Psoas muscle (tissue), 8 donors: Measurements from ENCODE around the gene MGAT5B. TPM values are rescaled to one million over a fixed set of nuclear protein-coding genes. Genes with fewer than 3 reads are reported as not detected.

Experiments used
- ATAC-seq, 4 donors: fragments of 200-7000 bp; cut with Tn5 transposase; one replicate each; pipeline ENCODE4 v1.9.1; 2020; ENCODE audit warnings: moderate library complexity in 3 of 4, mild to moderate bottlenecking in 2 of 4
- DNase-seq, 2 donors: peaks; one replicate each; pipeline ENCODE4 v3.0.0-alpha.2; 2020
- H3K27ac ChIP-seq: fragments of 200-600 bp; one replicate; pipeline ENCODE4 v1.8.0; 2022
- H3K27me3 ChIP-seq, 3 donors: fragments of 200-600 bp in 1 of 3; one replicate each; pipeline versions ENCODE4 v1.6.1 to v1.8.0; 2013 to 2022; ENCODE audit warnings: low read length in 2 of 3, mild to moderate bottlenecking in 2 of 3, moderate library complexity in 1 of 3; ENCODE audit not compliant: insufficient read depth in 3 of 3
- H3K36me3 ChIP-seq, 2 donors: fragments of 200-600 bp in 1 of 2; one replicate each; pipeline versions ENCODE4 v1.6.1 to v1.8.0; 2013 to 2022; ENCODE audit warnings: low read depth in 1 of 2, mild to moderate bottlenecking in 1 of 2, moderate library complexity in 1 of 2; ENCODE audit not compliant: insufficient read depth in 1 of 2
- H3K4me1 ChIP-seq: fragments of 200-600 bp; one replicate; pipeline ENCODE4 v1.8.0; 2022
- H3K4me3 ChIP-seq: fragments of 200-600 bp; one replicate; pipeline ENCODE4 v1.8.0; 2022; ENCODE audit warnings: mild to moderate bottlenecking
- H3K9me3 ChIP-seq: fragments of 200-600 bp; one replicate; pipeline ENCODE4 v1.8.0; 2022
- WGBS, 3 donors: extraction: QIAGEN DNeasy Blood & Tissue Kit; methylation state at CpG; one replicate each; pipeline versions ENCODE4 v1.1.6 to v1.1.7; 2013; 5-methylcytosine and 5-hydroxymethylcytosine counted together
- intact Hi-C, 2 donors: fragments of 100-400 bp; cut with DNase I; formaldehyde crosslinking; loops; one replicate each; pipeline versions ENCODE4 v1.11.0 to v1.14.2; 2022
- polyA plus RNA-seq, 3 donors: library from polyadenylated mRNA; stranded (reverse); fragments of 200-250 nt; gene quantifications; one replicate each; pipeline ENCODE4 v1.2.3, GENCODE V29; 2013
- total RNA-seq, 4 donors: library from RNA; stranded (reverse); fragmentation: NEBNext Ultra II Directional in 2 of 4; extraction: Animal tissue kit (Norgen Biotek cat#: 25700) in 2 of 4; gene quantifications; one replicate each; pipeline versions ENCODE4 v1.2.1 to v1.2.4, GENCODE V29; 2021 to 2023
- TF ChIP-seq, protein P1 (sequence below): fragments of 200-600 bp; IDR thresholded peaks from one replicate; pipeline ENCODE4 v1.8.0; 2022; ENCODE audit warnings: antibody characterized with exemption
- donor health status: healthy with polysubstance abuse.
- donor health status: DM: no; HTN: no; CAD: no; lungs with moderate emphysema.
- donor health status: Bipolar disorder and iron deficiency.
- donor health status: healthy.
- donor health status: DM: yes; HTN: yes; CAD: no.
- donor health status: DM: no; HTN: no; CAD: no.
- donor health status: DM: no; HTN: no; CAD: no.
- donor health status: DM: yes; HTN: yes; CAD: no.

The MGAT5B gene
- total and polyA plus RNA-seq, 7 donors: 0.03 to 0.34 (median 0.05) TPM; not detected in 3

DNA sequence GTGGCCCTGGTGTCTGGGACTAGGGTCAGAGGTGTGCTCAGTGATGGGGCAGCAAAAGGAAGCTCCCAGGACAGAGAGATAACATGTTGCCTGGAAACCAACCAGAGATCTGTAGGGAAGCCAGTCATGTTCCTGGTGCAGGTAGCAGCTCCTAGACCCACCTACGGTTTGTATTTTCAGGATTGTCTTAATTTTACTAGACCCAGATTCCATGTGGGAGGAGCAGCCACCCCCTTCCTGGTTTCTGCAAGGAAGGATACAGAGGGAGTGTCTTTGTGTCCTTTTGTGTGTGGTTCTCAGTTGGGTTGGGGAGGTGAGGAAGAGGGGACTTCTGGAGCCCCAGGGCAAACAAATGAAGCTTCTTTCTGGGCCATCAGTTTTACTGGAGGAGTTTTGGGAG, 53.9 kb downstream of the MGAT5B start:
- DNase-seq (no peak), ATAC-seq (no peak)
- H3K36me3 ChIP-seq: no peaks in the 10 kb centered on the region
- H3K4me3 ChIP-seq: no peak overlapping the region
- H3K27ac ChIP-seq: no peak overlapping the region
- intact Hi-C loops: no loop called here
- peaks cover 0 to 12% (median 5%) of the 10 kb centered on the region in 3 donors for H3K27me3 ChIP-seq
- no peaks in the 10 kb centered on the region for H3K9me3 ChIP-seq
- TF ChIP-seq, protein P1, sequence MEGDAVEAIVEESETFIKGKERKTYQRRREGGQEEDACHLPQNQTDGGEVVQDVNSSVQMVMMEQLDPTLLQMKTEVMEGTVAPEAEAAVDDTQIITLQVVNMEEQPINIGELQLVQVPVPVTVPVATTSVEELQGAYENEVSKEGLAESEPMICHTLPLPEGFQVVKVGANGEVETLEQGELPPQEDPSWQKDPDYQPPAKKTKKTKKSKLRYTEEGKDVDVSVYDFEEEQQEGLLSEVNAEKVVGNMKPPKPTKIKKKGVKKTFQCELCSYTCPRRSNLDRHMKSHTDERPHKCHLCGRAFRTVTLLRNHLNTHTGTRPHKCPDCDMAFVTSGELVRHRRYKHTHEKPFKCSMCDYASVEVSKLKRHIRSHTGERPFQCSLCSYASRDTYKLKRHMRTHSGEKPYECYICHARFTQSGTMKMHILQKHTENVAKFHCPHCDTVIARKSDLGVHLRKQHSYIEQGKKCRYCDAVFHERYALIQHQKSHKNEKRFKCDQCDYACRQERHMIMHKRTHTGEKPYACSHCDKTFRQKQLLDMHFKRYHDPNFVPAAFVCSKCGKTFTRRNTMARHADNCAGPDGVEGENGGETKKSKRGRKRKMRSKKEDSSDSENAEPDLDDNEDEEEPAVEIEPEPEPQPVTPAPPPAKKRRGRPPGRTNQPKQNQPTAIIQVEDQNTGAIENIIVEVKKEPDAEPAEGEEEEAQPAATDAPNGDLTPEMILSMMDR: no peak
- WGBS, 3 donors: 33 to 56% (median 54%) methylated on average over 1 of the region's 1 CpG
- H3K4me1 ChIP-seq: no peaks in the 10 kb centered on the region

DNA sequence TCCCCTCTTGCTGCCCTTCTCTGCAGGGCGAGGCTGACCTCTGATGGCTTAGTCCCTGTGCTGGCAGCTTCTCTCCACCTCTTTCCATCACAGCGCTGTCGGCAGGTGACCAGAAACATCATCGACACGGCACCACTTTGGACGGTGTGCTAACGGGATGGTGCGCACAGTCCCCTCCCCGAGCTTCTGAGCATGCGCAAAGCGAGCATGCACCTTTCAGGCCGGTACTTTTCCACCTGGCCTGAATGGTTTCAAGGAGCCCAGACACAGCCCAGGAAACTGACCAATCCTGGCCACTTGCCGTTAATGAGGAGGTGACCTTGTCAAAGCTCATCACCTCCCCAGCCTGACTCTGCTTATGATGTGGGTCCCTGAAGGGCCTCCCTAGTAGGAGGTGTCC, 54.8 kb downstream of the MGAT5B start:
- no peak overlapping the region for H3K4me3 ChIP-seq
- H3K27ac ChIP-seq: no peak overlapping the region
- peaks cover 0 to 12% (median 7%) of the 10 kb centered on the region in 3 donors for H3K27me3 ChIP-seq
- no peak for DNase-seq
- TF ChIP-seq, protein P1: no peak
- 80 to 84% (median 81%) methylated on average over 13 of the region's 13 CpGs for WGBS, 3 donors
- H3K4me1 ChIP-seq: no peaks in the 10 kb centered on the region
- intact Hi-C loops: no loop called here
- ATAC-seq: no peak
- H3K36me3 ChIP-seq: no peaks in the 10 kb centered on the region
- no peaks in the 10 kb centered on the region for H3K9me3 ChIP-seq

DNA sequence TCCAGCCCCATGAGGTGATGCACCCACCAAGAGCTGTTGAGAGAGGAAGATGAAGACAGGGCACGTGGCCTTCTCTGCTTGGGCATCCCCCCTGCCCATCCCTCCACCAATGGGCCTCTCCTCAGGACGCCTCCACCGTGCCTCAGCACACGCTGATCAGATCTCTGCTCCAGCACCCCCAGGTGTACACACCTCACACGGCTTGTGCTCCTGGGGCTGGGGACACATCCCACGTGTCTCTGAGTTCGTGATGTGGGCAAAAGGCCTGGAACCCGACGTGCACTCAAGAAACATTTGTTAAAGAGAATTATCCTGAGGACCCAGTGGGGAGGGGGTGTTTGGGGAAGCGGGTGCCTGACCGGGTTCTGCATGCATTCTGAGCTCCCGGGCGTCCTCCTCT, 55.3 kb downstream of the MGAT5B start:
- H3K4me1 ChIP-seq: no peaks in the 10 kb centered on the region
- H3K27me3 ChIP-seq: peaks cover 0 to 10% (median 7%) of the 10 kb centered on the region in 3 donors
- ATAC-seq: no peak
- TF ChIP-seq, protein P1: no peak
- H3K9me3 ChIP-seq: no peaks in the 10 kb centered on the region
- DNase-seq: no peak
- WGBS, 3 donors: 70 to 77% (median 72%) methylated on average over 12 to 13 of the region's 13 CpGs
- intact Hi-C loops: no loop called here
- H3K27ac ChIP-seq: no peak overlapping the region
- H3K4me3 ChIP-seq: no peak overlapping the region
- no peaks in the 10 kb centered on the region for H3K36me3 ChIP-seq

DNA sequence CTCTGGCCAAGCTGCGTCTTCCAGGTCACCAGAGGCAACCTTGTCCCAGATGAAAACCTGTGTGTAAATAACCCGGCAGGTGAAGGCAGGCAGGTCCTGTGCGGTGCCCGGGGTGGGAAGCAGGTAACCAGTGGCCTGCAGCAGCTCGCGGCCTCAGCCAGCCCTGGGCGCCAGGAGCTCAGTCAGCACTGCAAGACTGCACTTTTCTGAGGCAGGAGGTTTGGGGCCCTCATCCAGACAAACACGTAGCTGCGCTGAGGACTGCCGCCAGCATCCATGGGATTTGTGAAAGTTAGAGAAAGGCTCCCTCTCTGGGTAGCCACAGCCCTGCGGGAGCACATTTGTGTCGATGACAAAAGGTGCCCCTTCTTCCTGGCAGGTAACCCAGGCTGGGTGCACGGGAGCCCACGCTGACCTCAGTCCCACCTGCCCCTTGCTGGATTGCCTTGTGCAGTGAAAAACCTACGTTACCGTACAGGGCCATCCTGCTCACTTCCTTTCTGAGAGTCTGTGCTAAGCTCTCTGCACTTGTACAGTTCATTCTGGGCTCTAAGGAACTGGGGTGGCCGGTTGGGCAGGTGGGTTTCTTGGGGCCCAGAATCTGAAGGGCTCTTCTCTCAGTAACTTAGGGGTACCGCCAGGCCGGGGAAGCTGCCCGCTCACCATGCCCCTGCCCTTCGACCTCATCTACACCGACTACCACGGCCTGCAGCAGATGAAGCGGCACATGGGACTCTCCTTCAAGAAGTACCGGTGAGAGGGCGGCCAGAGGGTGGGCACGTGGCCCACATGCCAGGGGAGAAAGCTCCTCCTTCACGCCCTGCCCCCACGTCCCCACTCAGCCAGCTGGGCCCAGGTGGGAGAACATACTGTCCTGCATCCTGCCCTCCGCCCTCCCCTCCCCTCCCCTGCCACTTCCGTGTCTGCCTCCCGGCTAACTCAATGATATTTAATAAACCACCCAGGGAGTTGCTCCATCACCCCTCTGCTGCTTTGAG, 56.4 kb downstream of the MGAT5B start:
- intact Hi-C loops: no loop called here
- TF ChIP-seq, protein P1: no peak
- 67 to 74% (median 69%) methylated on average over 28 to 32 of the region's 32 CpGs for WGBS, 3 donors
- ATAC-seq (no peak), DNase-seq (no peak)
- no peak overlapping the region for H3K27ac ChIP-seq
- no peaks in the 10 kb centered on the region for H3K36me3 ChIP-seq
- no peak overlapping the region for H3K4me3 ChIP-seq
- H3K27me3 ChIP-seq: peaks cover 0 to 14% (median 5%) of the 10 kb centered on the region in 3 donors
- no peaks in the 10 kb centered on the region for H3K4me1 ChIP-seq
- no peaks in the 10 kb centered on the region for H3K9me3 ChIP-seq
